HCT116 (cell line): ENCODE data around the gene SPATA20. TPM values are rescaled to one million over a fixed set of nuclear protein-coding genes. Genes with fewer than 3 reads are reported as not detected.

Experiments used
- ATAC-seq: fragments of 200-7000 bp; cut with Tn5 transposase; 2 replicates; pipeline ENCODE4 v1.9.1; 2020; ENCODE audit warnings: mild to moderate bottlenecking, moderate library complexity
- BruUV-seq: library from RNA; stranded (reverse); fragments of 400-500 nt; replicated peaks from 2 replicates; lab custom pipeline; 2021; lab: Mats Ljungman, UMichigan
- CTCF ChIA-PET: fragments of 300-600 bp; sonication (Branson Sonifier 250); formaldehyde crosslinking; loops from one replicate; lab custom pipeline; 2021; ENCODE audit warnings: antibody characterized with exemption; lab: Charles Lee
- POLR2A ChIA-PET: fragments of 300-600, 350-600 bp; sonication (Branson Sonifier 250); formaldehyde crosslinking; loops from one replicate; lab custom pipeline; 2021; ENCODE audit warnings: antibody characterized with exemption; lab: Charles Lee
- RAD21 ChIA-PET, 2 experiments: fragments of 300-600 bp; sonication (Branson Sonifier 250); formaldehyde crosslinking; loops; one replicate each; lab custom pipeline; 2023; ENCODE audit warnings: low total read pairs in 2 of 2; ENCODE audit not compliant: uncharacterized antibody in 2 of 2, unreplicated experiment in 2 of 2, low non-redundant PET in 1 of 2; lab: Charles Lee
- DNase-seq: peaks from one replicate; pipeline ENCODE4 v3.0.0-alpha.2; 2010; ENCODE audit warnings: low read depth, low spot score
- H2AFZ ChIP-seq: fragments of 200-600 bp; shearing (Covaris generic), sonication (generic); 2 replicates; pipeline ENCODE4 v1.6.1; 2017; ENCODE audit warnings: low read depth, mixed run types, mixed read lengths, antibody characterized with exemption, low read length; ENCODE audit not compliant: poor library complexity, severe bottlenecking
- H3K27ac ChIP-seq: 2 replicates; pipeline ENCODE4 v1.5.1; 2012; ENCODE audit warnings: low read depth, low read length
- H3K27me3 ChIP-seq: fragments of 200-600 bp; sonication (generic); 2 replicates; pipeline ENCODE4 v1.6.1; 2016; ENCODE audit warnings: mixed run types, low read length, mixed read lengths; ENCODE audit not compliant: insufficient read depth
- H3K36me3 ChIP-seq, 2 experiments: fragments of 200-500 bp in 1 of 2; fragments of 200-600 bp in 1 of 2; sonication (Bioruptor generic) in 1 of 2; sonication (generic) in 1 of 2; 2 replicates each; pipeline versions ENCODE4 v1.5.1 to v1.6.1; 2014 to 2016; ENCODE audit warnings: low read length in 2 of 2, inconsistent platforms in 1 of 2, mixed read lengths in 1 of 2, mixed run types in 1 of 2; ENCODE audit not compliant: insufficient read depth in 2 of 2, control insufficient read depth in 1 of 2
- H3K4me1 ChIP-seq, 2 experiments: fragments of 200-600 bp in 1 of 2; sonication (generic) in 1 of 2; 2 replicates each; pipeline versions ENCODE4 v1.5.1 to v1.6.1; 2012 to 2017; ENCODE audit warnings: low read length in 2 of 2, inconsistent platforms in 1 of 2, mild to moderate bottlenecking in 1 of 2, mixed read lengths in 1 of 2, mixed run types in 1 of 2, moderate library complexity in 1 of 2; ENCODE audit not compliant: insufficient read depth in 2 of 2, control insufficient read depth in 1 of 2
- H3K4me2 ChIP-seq: fragments of 200-600 bp; sonication (generic); 2 replicates; pipeline ENCODE4 v1.6.1; 2017; ENCODE audit warnings: mixed run types, low read length, mixed read lengths
- H3K4me3 ChIP-seq, 2 experiments: fragments of 200-600 bp in 1 of 2; sonication (generic) in 1 of 2; replicated peaks in 1 of 2; 2 replicates each; pipeline ENCODE4 v1.5.1; 2011 to 2016; ENCODE audit warnings: low read length in 2 of 2, control low read depth in 1 of 2, low read depth in 1 of 2, mild to moderate bottlenecking in 1 of 2, mixed read lengths in 1 of 2, mixed run types in 1 of 2
- H3K79me2 ChIP-seq: fragments of 200-600 bp; sonication (generic); 2 replicates; pipeline ENCODE4 v1.6.1; 2017; ENCODE audit warnings: mild to moderate bottlenecking, mixed run types, low read length, moderate library complexity, mixed read lengths; ENCODE audit not compliant: insufficient read depth
- H3K9ac ChIP-seq: fragments of 200-600 bp; sonication (generic); 2 replicates; pipeline ENCODE4 v1.6.1; 2016; ENCODE audit warnings: low read length, mixed read lengths
- H3K9me2 ChIP-seq: fragments of 200-600 bp; sonication (generic), shearing (Covaris generic); 2 replicates; pipeline ENCODE4 v1.6.1; 2017; ENCODE audit warnings: mixed run types, mild to moderate bottlenecking, moderate library complexity; ENCODE audit not compliant: insufficient read depth
- H3K9me3 ChIP-seq, 2 experiments: fragments of 200-500 bp in 1 of 2; fragments of 200-600 bp in 1 of 2; sonication (Bioruptor generic) in 1 of 2; sonication (generic) in 1 of 2; 2 replicates each; pipeline ENCODE4 v1.6.1; 2014 to 2017; ENCODE audit warnings: low read length in 2 of 2, mixed read lengths in 2 of 2, inconsistent platforms in 1 of 2, low read depth in 1 of 2, mild to moderate bottlenecking in 1 of 2, mixed run types in 1 of 2, moderate library complexity in 1 of 2; ENCODE audit not compliant: control insufficient read depth in 1 of 2, insufficient read depth in 1 of 2
- H4K20me1 ChIP-seq: fragments of 200-600 bp; sonication (generic), shearing (Covaris generic); 2 replicates; pipeline ENCODE4 v1.6.1; 2017; ENCODE audit warnings: mixed run types, mild to moderate bottlenecking, moderate library complexity; ENCODE audit not compliant: insufficient read depth
- CBX3 ChIP-seq: IDR thresholded peaks from 2 replicates; pipeline ENCODE4 v1.6.1; 2012; ENCODE audit warnings: low read depth
- CEBPB ChIP-seq: IDR thresholded peaks from 2 replicates; pipeline ENCODE4 v1.6.1; 2012; ENCODE audit warnings: low read depth
- ELF1 ChIP-seq: IDR thresholded peaks from 2 replicates; pipeline ENCODE4 v1.6.1; 2012; ENCODE audit warnings: low read depth, borderline replicate concordance
- EZH2 ChIP-seq: fragments of 200-600 bp; sonication (generic); IDR thresholded peaks from 2 replicates; pipeline ENCODE4 v1.6.1; 2017; ENCODE audit warnings: antibody characterized with exemption, mixed run types
- EZH2phosphoT487 ChIP-seq: fragments of 200-600 bp; IDR thresholded peaks from 2 replicates; pipeline ENCODE4 v1.6.1; 2018; ENCODE audit warnings: antibody characterized with exemption, borderline replicate concordance
- JUND ChIP-seq: IDR thresholded peaks from 2 replicates; pipeline ENCODE4 v1.6.1; 2012
- POLR2A ChIP-seq: IDR thresholded peaks from 2 replicates; pipeline ENCODE4 v1.7.0; 2011; ENCODE audit warnings: borderline replicate concordance; ENCODE audit not compliant: insufficient read depth, insufficient read length; ENCODE audit errors: extremely low read depth
- POLR2AphosphoS5 ChIP-seq: IDR thresholded peaks from 2 replicates; pipeline ENCODE4 v1.6.1; 2011; ENCODE audit warnings: mild to moderate bottlenecking, low read depth, low read length, moderate library complexity
- SIN3A ChIP-seq: IDR thresholded peaks from 2 replicates; pipeline ENCODE4 v1.6.1; 2012; ENCODE audit warnings: low read depth
- TCF7L2 ChIP-seq: IDR thresholded peaks from 2 replicates; pipeline ENCODE4 v1.7.0; 2011; ENCODE audit warnings: borderline replicate concordance, inconsistent platforms; ENCODE audit not compliant: insufficient read depth, insufficient read length; ENCODE audit errors: extremely low read depth
- YY1 ChIP-seq: IDR thresholded peaks from 2 replicates; pipeline ENCODE4 v1.6.1; 2011; ENCODE audit warnings: low read length, low read depth, moderate library complexity, mild to moderate bottlenecking; ENCODE audit not compliant: insufficient replicate concordance; ENCODE audit errors: extremely low read depth
- ZNF274 ChIP-seq: fragments of 200-500 bp; sonication (Bioruptor generic); IDR thresholded peaks from 2 replicates; pipeline ENCODE4 v1.6.1; 2014; ENCODE audit warnings: mild to moderate bottlenecking, low read depth, low read length, inconsistent platforms
- intact Hi-C: fragments of 100-400 bp; cut with micrococcal nuclease; formaldehyde crosslinking; loops from 2 replicates; pipeline ENCODE4 v1.10.0; 2022
- total RNA-seq: library from RNA; stranded (reverse); gene quantifications from one replicate; pipeline ENCODE4 v1.2.1, GENCODE V29; 2021; ENCODE audit not compliant: unreplicated experiment
- TF ChIP-seq, protein P1 (sequence below): IDR thresholded peaks from 2 replicates; pipeline ENCODE4 v1.6.1; 2012
- TF ChIP-seq, protein P2 (sequence below): IDR thresholded peaks from 2 replicates; pipeline ENCODE4 v1.6.1; 2012; ENCODE audit warnings: low read depth
- TF ChIP-seq, protein P3 (sequence below): IDR thresholded peaks from 2 replicates; pipeline ENCODE4 v1.6.1; 2011; ENCODE audit warnings: mild to moderate bottlenecking, low read length, moderate library complexity; ENCODE audit not compliant: insufficient replicate concordance; ENCODE audit errors: extremely low read depth

SPATA20 gene
- total RNA-seq, 1 experiment from 2014 or later, result 57.5 TPM

DNA sequence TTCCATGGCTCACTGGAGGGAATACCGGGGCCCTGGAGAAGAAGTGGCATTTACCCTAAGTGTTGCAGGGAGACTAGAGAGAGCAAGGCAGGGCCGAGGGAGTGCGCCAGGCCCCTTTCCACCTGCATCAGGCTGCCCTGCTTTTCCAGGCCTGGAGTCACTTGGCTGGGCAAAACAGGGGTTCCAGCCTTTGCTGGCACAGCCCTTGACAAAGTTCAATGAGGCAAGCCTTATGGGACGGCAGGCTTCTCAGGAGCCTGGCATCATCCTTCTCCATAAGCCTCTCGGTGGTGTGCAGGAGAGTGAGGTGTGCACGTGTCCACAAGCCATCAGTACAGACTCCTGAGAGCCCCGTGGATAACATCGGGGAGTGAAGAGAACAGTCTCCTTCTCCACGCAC lies 40.6 kb downstream of the SPATA20 start (continued):
- TF ChIP-seq, protein P1, sequence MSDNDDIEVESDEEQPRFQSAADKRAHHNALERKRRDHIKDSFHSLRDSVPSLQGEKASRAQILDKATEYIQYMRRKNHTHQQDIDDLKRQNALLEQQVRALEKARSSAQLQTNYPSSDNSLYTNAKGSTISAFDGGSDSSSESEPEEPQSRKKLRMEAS, result no peak
- TF ChIP-seq, protein P2, sequence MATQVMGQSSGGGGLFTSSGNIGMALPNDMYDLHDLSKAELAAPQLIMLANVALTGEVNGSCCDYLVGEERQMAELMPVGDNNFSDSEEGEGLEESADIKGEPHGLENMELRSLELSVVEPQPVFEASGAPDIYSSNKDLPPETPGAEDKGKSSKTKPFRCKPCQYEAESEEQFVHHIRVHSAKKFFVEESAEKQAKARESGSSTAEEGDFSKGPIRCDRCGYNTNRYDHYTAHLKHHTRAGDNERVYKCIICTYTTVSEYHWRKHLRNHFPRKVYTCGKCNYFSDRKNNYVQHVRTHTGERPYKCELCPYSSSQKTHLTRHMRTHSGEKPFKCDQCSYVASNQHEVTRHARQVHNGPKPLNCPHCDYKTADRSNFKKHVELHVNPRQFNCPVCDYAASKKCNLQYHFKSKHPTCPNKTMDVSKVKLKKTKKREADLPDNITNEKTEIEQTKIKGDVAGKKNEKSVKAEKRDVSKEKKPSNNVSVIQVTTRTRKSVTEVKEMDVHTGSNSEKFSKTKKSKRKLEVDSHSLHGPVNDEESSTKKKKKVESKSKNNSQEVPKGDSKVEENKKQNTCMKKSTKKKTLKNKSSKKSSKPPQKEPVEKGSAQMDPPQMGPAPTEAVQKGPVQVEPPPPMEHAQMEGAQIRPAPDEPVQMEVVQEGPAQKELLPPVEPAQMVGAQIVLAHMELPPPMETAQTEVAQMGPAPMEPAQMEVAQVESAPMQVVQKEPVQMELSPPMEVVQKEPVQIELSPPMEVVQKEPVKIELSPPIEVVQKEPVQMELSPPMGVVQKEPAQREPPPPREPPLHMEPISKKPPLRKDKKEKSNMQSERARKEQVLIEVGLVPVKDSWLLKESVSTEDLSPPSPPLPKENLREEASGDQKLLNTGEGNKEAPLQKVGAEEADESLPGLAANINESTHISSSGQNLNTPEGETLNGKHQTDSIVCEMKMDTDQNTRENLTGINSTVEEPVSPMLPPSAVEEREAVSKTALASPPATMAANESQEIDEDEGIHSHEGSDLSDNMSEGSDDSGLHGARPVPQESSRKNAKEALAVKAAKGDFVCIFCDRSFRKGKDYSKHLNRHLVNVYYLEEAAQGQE, result no peak
- TF ChIP-seq EZH2 (no peak), POLR2AphosphoS5 (no peak)
- TF ChIP-seq, all 23 proteins: peak for 0

DNA sequence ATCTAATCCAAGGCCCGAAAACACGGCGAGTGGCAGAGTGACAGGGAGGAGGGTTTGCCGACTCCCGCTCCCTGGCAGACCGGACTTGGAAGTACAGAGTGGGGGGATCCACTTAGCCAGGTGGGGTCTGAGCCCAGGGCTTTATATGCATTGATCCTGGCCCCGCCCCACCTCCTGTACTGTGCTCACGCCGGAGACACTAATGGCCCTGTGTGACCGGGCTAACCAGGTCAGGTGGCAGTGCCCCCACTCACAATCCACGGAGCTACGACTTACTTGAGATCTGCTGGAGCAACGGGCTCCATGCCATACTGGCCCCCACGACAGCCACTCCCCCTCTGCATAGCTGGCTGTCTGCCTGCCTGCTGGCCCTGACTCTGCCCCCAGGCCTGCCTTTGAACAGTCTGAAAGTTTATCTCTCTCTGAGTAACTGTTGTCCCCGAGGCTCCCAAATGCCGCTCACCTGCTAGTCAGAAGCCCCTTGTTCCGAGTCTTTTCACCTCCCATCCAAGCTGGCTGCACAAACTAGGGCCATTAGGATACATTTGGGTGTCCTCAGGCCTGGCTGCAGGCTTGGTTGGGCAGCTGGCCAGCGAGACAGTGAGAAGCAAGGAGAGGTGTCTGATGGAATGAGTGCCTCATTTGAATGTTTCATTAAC lies 41.5 kb downstream of the SPATA20 start:
- Histone ChIP-seq H2AFZ (no peak overlapping the region), H4K20me1 (no peaks in the 10 kb centered on the region), H3K9me3 (no peaks in the 10 kb centered on the region), H3K27ac (no peak overlapping the region), H3K27me3 (no peaks in the 10 kb centered on the region), H3K4me2 (no peak overlapping the region), H3K79me2 (no peaks in the 10 kb centered on the region), H3K36me3 (no peaks in the 10 kb centered on the region), H3K4me3 (no peak overlapping the region), H3K9ac (no peak overlapping the region), H3K9me2 (no peaks in the 10 kb centered on the region), H3K4me1 (no peaks in the 10 kb centered on the region)
- ChIA-PET RAD21 (no interaction called here), POLR2A (no interaction called here), CTCF (no interaction called here)
- intact Hi-C loops, result no loop called here
- no TSS peak for BruUV-seq
- ATAC-seq, result no peak
- DNase-seq, result no peak
- TF ChIP-seq CBX3 (no peak), EZH2 (no peak), ELF1 (no peak), ZNF274 (no peak), POLR2A (no peak), EZH2phosphoT487 (no peak), CEBPB (no peak), SIN3A (no peak), JUND (no peak), YY1 (no peak), POLR2AphosphoS5 (no peak), TCF7L2 (no peak)
- TF ChIP-seq, protein P2, result no peak
- TF ChIP-seq, protein P3, sequence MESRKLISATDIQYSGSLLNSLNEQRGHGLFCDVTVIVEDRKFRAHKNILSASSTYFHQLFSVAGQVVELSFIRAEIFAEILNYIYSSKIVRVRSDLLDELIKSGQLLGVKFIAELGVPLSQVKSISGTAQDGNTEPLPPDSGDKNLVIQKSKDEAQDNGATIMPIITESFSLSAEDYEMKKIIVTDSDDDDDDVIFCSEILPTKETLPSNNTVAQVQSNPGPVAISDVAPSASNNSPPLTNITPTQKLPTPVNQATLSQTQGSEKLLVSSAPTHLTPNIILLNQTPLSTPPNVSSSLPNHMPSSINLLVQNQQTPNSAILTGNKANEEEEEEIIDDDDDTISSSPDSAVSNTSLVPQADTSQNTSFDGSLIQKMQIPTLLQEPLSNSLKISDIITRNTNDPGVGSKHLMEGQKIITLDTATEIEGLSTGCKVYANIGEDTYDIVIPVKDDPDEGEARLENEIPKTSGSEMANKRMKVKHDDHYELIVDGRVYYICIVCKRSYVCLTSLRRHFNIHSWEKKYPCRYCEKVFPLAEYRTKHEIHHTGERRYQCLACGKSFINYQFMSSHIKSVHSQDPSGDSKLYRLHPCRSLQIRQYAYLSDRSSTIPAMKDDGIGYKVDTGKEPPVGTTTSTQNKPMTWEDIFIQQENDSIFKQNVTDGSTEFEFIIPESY, result no peak
